ENCODE data around the gene PGAP1. TPM values are rescaled to one million over a fixed set of nuclear protein-coding genes. Genes with fewer than 3 reads are reported as not detected.

Gene PGAP1
- polyA plus RNA-seq, 1 of the 3 experiments (the other 2 are of a cell fraction) = 3.4 TPM

DNA sequence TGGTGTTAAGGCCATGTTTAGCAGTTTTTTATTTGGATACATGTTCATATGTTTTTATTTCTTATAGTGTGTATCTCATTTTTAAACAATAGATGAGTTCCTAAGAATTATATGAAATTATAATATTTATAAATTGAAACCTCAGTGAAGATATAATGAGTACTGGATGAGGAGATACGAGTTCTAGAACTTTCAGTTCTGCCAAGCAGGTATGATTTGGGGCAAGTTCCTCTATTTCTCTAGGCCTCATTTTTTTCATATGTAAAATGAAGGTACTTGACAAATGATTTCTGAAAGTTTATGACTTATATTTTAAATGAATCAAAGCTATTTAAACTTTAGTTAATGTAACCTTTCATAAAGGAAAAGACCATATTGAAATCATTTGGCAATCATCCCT lies 8.2 kb upstream of the PGAP1 start:
- no peaks in the 10 kb centered on the region for H3K79me2 ChIP-seq (ENCODE audit: insufficient read depth)
- H3K36me3 ChIP-seq (replicated peaks in 1 of 2; ENCODE audit: control insufficient read depth in 1 of 2, insufficient read depth in 2 of 2, low read length in 1 of 2) = no peaks in the 10 kb centered on the region
- H3K4me3 ChIP-seq (ENCODE audit: low read depth in 2 of 2, low read length in 1 of 2) = no peak overlapping the region
- no peak for DNase-seq
- no peak overlapping the region for H3K4me2 ChIP-seq
- H3K9me2 ChIP-seq = no peaks in the 10 kb centered on the region
- TF ChIP-seq USF2 (IDR thresholded peaks at IDR 0.05; ENCODE audit: borderline replicate concordance, low read depth, low read length) (no peak), TCF12 (IDR thresholded peaks at IDR 0.05) (no peak), TEAD4 (IDR thresholded peaks at IDR 0.05; ENCODE audit: borderline replicate concordance, insufficient read depth) (no peak), CHD2 (IDR thresholded peaks at IDR 0.05; ENCODE audit: low read length, partially characterized antibody) (no peak), MEF2A (IDR thresholded peaks at IDR 0.05; ENCODE audit: borderline replicate concordance, low read depth) (no peak), POLR2AphosphoS5 (IDR thresholded peaks at IDR 0.05; ENCODE audit: low read depth, low read length) (no peak), CTCF (IDR thresholded peaks at IDR 0.05) (no peak), FOXJ3 (CRISPR knock-in tag; IDR thresholded peaks at IDR 0.05) (no peak), SMC3 (IDR thresholded peaks at IDR 0.05; ENCODE audit: low read depth, low read length) (no peak), RCOR1 (IDR thresholded peaks at IDR 0.05; ENCODE audit: low read length) (no peak), TAF1 (IDR thresholded peaks at IDR 0.05; ENCODE audit: borderline replicate concordance, low read depth, low read length) (no peak), YY1 (IDR thresholded peaks at IDR 0.05; ENCODE audit: low read depth) (no peak), IRF3 (IDR thresholded peaks at IDR 0.05; ENCODE audit: low read depth, low read length) (no peak)
- TF ChIP-seq, protein P1, sequence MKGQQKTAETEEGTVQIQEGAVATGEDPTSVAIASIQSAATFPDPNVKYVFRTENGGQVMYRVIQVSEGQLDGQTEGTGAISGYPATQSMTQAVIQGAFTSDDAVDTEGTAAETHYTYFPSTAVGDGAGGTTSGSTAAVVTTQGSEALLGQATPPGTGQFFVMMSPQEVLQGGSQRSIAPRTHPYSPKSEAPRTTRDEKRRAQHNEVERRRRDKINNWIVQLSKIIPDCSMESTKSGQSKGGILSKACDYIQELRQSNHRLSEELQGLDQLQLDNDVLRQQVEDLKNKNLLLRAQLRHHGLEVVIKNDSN (IDR thresholded peaks at IDR 0.05; ENCODE audit: borderline replicate concordance, low read depth) = no peak
- TF ChIP-seq, protein P2, sequence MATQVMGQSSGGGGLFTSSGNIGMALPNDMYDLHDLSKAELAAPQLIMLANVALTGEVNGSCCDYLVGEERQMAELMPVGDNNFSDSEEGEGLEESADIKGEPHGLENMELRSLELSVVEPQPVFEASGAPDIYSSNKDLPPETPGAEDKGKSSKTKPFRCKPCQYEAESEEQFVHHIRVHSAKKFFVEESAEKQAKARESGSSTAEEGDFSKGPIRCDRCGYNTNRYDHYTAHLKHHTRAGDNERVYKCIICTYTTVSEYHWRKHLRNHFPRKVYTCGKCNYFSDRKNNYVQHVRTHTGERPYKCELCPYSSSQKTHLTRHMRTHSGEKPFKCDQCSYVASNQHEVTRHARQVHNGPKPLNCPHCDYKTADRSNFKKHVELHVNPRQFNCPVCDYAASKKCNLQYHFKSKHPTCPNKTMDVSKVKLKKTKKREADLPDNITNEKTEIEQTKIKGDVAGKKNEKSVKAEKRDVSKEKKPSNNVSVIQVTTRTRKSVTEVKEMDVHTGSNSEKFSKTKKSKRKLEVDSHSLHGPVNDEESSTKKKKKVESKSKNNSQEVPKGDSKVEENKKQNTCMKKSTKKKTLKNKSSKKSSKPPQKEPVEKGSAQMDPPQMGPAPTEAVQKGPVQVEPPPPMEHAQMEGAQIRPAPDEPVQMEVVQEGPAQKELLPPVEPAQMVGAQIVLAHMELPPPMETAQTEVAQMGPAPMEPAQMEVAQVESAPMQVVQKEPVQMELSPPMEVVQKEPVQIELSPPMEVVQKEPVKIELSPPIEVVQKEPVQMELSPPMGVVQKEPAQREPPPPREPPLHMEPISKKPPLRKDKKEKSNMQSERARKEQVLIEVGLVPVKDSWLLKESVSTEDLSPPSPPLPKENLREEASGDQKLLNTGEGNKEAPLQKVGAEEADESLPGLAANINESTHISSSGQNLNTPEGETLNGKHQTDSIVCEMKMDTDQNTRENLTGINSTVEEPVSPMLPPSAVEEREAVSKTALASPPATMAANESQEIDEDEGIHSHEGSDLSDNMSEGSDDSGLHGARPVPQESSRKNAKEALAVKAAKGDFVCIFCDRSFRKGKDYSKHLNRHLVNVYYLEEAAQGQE (IDR thresholded peaks at IDR 0.05; ENCODE audit: low read depth, low read length) = no peak
- H2AFZ ChIP-seq (ENCODE audit: low read depth) = 0 out of 2 replicates have a peak overlapping the region, but pooled peaks have one; percentile 2
- ChIA-PET POLR2A (no interaction called here), CTCF (no interaction called here)
- no peak overlapping the region for H3K27ac ChIP-seq (ENCODE audit: low read depth in 2 of 2, low read length in 1 of 2)
- no peaks in the 10 kb centered on the region for H3F3A ChIP-seq (replicated peaks; ENCODE audit: insufficient read depth)
- H4K20me1 ChIP-seq (ENCODE audit: insufficient read depth) = no peaks in the 10 kb centered on the region
- H3K27me3 ChIP-seq (ENCODE audit: insufficient read depth) = no peaks in the 10 kb centered on the region
- H3K9me3 ChIP-seq = no peaks in the 10 kb centered on the region
- WGBS (ENCODE audit: low lambda C conversion rate) = 95% methylated on average over 1 of the region's 1 CpG
- H3K4me1 ChIP-seq (ENCODE audit: control insufficient read depth in 1 of 2, insufficient read depth in 2 of 2, low read depth in 1 of 2, low read length in 1 of 2) = no peaks in the 10 kb centered on the region; a peak in 1 of 4 replicates
- H3K9ac ChIP-seq = no peak overlapping the region
